Fibroblast of skin of left biceps (primary cell): ENCODE data around the gene LRRC8D.

Experiments
- DNase-seq, 2 experiments: peaks; one replicate each; pipeline ENCODE4 v3.0.0-alpha.2; 2013; ENCODE audit warnings: low read depth in 2 of 2

Gene LRRC8D

DNA sequence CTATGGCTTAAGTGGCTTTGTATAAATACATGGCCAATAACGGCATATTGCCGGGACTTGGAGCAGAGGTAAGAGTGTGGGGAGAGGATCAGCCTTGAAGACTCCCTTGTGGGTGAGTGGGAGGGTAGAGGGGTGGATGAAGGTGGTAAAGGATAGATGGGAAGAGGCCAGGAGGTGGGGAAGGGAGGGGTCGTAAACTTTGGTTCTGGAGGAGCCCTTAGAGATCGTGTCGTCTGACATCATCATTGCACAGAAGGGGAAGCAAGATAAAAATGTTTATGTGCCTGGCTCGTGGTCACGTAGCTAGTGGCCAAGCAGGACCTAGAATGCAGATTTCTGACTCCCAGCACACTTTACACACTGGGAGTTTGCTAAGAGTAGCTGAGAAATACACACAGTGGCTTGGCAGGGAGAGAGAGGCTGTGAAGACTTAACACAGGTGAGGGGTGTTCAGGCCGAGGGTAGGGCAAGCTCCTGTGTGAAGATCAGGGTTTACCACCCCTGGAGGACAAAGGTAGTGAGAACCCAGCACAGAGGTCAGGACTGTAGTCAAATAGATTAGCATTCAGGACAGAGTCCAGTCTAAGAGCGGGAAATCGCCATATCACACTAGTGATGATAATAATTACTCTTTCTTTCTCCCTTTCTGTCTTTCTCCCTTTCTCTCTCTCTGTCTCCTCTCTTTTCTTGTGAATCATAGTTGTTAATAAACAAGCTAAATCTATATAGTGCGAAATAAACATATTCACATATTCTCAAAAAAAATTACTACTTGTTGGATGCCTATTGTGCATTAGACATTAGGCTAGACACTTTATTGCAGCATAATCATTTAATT lies 75.5 kb downstream of the LRRC8D start:
- no peak for DNase-seq

GRCh38 chr1:89897347-89898133 lies 76.7 kb downstream of the LRRC8D start:
- no peak for DNase-seq

- DNase-seq, result no peak
Observed at GRCh38 chr1:89898150-89898549, 77.3 kb downstream of the LRRC8D start.

DNA sequence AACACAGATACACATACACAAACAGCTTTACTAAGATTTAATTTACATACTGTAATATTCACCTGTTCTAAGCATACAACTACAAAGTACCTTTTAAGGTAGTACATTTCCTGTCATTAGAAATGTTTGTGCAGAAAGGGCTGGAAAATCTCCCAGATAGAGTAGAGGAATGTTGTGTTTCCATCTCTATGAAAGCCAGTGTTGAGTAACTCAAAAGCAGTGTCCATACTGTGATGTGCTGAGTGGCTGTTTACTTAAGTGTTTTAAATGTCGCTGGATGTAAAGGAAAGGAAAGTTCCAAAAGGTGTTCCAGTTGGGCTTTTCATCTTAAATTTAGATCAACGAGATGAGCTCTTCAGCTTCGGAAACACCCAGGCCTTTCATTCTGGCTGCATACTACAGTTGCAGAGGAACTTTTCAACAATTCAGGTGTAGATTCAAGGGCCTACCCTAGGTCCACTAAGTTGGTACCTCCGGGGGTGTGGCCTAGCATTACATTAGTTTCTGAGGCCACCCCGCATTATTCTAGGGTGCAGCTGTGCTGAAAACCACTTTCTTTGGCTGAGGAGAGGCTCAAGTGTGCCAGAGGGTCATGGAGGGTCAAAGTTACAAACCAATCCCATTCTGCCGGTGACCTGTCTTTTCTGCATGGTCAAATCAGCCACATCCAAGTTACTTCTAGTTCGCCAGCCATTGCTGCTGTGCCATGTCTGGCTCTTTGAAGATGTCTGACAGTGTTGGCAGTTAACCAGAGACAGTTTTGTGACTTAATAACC lies 78.1 kb downstream of the LRRC8D start:
- DNase-seq, result no peak

GRCh38 chr1:89900323-89900722 lies 79.5 kb downstream of the LRRC8D start:
- no peak for DNase-seq

GRCh38 chr1:89900791-89901708 lies 80.2 kb downstream of the LRRC8D start:
- no peak for DNase-seq

DNA sequence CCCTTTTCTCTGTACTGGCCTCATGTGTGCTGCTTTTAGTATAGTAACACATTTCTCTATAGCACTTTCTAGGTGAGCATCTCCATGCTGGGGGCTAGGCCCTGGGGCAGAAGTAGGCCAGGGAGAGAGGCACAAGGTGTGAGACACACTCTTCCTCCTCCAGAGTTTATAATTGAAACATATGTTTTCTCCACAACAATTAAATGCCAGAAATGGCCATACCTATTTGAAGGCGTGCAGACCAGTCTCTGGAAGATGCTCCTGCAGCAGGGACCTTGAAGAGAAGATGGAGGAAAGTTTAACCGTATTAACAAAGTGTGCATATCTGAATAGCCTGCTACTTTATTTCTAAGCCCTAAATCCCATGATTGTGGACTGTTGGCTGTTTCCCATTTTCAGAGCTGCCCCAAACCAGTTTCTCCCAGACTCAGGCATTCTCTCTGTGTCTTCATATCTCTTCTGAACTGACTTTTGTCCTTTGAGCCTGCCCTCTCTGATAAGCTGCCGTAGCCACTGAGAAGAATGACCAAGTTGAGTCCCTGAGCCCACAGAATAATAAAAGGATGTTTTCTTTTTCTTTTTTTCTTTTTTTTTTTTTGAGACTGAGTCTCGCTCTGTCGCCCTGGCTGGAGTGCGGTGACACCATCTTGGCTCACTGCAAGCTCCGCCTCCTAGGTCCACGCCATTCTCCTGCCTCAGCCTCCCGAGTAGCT lies 81.3 kb downstream of the LRRC8D start:
- no peak for DNase-seq

GRCh38 chr1:89903550-89903949 lies 82.7 kb downstream of the LRRC8D start:
- DNase-seq, result no peak

DNA sequence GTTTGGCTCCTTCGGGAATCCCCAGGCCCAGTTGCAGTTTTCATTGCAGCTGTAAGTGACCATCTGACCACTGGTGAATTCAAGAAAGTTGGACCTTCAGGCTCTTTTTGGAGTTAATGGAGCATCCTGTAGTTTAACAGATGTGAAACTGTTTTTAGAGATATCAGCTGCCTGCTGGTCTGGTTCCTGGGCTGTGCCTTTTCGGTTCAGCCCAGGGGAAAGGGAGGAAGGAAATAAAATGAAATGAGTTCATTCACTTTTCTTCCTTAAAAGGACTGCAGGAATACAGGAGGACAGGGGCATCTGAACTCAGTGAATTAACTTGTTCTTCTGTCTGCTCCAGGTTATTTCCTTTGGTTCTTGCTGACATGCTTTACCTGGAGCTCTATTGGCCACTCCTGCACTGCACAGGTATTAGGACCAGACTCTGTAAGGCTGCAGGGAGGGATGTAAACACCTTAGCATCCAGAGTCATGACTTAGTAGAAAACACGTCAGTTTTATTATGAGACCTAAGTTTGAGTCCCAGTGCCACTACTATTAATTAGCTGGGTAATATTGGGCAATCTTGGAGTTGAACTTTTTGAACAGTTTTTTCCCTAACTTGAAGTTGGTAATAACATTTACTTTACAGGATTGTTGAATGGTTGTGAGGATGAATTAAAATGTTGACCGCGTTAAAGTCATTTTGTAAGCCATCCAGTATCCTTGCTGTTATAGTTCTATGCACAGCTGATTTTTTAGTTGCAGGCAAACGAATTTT lies 83.6 kb downstream of the LRRC8D start:
- DNase-seq, result no peak

GRCh38 chr1:89905395-89906058 lies 84.7 kb downstream of the LRRC8D start:
- no peak for DNase-seq

DNA sequence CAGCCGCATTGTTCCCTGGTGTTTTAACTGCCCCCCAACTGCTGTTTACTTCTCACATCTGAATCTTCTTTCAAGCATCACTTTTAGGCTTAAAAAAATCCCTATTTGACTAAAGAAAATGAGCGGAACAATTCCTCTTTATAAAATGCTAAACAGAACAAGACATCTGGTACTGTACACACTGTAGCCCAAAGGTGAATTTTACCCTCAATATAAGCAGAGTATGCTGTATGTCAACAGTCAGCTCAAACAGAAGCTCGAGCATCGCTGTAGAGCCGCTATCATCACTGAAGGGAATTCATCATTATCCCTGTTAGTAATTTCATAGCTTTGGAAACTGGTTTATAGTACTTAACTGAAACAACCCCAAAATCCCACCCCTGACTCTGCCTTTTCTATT lies 85.3 kb downstream of the LRRC8D start:
- DNase-seq, result no peak

- DNase-seq, result no peak
Observed at GRCh38 chr1:89907727-89908212, 86.9 kb downstream of the LRRC8D start.

DNA sequence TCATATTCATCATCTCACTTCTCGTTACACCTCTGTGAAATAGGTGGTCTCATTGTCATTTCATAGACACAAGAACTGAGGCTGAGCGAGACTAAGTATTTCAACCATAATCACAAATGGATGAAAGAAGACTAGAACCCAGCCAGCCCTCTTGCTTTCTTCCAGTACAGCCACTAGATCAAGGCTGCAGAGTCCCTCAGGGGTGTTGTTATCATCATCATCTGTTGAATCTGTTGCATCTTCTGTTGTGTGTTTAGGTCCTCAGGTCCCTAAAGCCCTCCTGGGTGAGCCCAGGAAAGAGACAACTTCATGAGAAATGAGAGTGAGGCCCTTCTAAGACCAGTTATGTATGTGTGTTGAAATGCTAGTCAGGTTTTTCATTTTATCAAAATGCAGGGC lies 87.4 kb downstream of the LRRC8D start:
- no peak for DNase-seq

DNA sequence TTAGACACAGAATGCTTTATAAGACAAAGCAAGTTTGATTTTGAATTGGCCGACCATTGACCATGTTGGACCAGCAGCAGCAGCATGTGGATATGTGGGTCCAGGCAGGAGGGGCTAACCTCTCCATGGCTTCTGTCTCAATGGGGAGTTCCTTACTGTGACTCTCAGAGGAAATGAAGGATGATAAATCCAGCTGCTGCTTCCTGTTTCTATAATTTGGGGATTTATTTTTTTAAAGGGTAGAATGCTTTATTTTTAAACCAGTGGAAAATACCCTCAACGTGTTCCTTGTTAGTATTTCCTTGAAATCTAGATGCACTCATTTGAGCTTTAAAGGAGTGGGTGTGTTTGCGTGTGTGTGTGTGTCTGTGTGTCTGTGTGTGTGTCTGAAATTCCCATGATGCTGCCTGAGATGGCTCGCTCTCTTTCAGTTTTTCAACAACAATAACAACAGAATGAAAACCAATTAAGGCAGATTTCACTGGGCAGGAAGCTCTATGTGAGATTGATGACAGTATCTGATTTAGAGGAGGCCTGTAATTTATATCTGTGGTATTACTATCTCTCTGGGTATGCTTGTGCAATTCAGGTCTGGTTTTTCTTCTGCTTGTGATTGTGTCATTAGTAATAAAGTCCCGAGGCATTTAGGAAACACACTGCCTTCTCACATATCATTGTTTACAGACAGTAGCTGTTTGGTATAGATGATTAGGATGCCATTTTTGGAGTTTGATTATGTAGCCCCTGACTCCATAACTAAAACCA lies 88.0 kb downstream of the LRRC8D start:
- DNase-seq, result peak in 1 of 2 experiments; percentile 74

DNA sequence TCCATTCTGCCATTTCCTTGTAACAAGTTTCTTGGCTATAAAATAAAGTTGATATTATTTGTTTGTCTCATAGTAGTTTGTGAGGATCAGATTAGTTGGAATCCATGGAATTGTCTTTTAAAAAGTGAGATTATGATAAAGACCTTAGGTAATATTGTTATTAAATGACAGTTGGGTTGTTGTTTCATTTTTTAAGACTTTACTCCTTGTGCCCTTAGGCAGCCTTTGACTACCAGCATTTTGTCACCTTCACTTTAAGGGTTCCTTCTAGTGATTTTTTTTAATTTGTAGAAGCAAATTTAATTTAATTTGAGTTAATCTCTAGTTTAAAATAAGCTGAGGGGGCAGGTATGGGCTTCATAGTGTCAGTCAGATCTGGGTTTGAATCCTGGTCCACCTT lies 89.4 kb downstream of the LRRC8D start:
- no peak for DNase-seq

- DNase-seq, result peak in 1 of 2 experiments; percentile 49
Observed at GRCh38 chr1:89910780-89911179, 89.9 kb downstream of the LRRC8D start.

GRCh38 chr1:89911191-89911991 lies 90.6 kb downstream of the LRRC8D start:
- no peak for DNase-seq
